Measurements from ENCODE around the gene CRYBG1.

GRCh38 chr6:106380407-106380806, 19.9 kb downstream of the CRYBG1 start:
- TF ChIP-seq EZH2 (IDR thresholded peaks at IDR 0.05) (no peak), CTCF (IDR thresholded peaks at IDR 0.05) (no peak)

All from neural progenitor cell (in vitro differentiated cells).